HG03095 (cell line): ENCODE results near the gene OS9.

Experiments used
- ATAC-seq: cut with Tn5 transposase; IDR thresholded peaks from one replicate; pipeline ENCODE4 v1.9.1; 2021; ENCODE audit warnings: moderate library complexity; ENCODE audit not compliant: unreplicated experiment

Gene OS9

DNA sequence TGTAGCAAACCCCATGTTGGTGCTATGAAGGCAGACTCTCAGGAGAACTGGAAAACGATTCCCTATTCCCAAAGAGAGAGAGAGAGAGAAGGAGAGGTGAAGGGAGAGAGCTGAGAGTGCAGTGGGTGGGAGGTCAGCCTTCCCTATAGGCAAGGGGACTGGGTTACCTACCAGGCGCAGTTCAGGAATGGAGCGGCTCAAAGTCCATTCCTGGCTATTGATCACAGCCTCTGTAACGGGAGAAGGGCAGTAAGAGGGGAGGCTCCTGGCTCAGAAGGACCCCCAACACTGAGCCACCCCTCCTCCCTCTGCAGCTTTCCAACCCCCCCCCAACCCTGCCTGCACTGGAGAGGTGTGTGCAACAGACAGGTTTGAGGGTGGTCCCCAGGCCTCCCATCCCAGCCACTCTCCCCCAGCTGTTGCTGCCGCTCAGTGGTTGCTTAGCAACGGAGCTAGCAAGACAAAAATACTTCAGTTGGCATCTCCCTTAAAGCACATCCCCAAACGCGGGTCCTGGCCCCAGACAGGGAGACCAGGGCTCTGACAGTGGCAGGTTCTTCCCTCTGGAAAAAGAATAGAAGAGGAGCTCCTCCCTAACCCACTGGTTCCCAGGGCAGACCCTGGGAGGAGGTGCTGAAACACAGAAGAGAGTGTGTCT lies 41.4 kb downstream of the OS9 start:
- no peak for ATAC-seq

DNA sequence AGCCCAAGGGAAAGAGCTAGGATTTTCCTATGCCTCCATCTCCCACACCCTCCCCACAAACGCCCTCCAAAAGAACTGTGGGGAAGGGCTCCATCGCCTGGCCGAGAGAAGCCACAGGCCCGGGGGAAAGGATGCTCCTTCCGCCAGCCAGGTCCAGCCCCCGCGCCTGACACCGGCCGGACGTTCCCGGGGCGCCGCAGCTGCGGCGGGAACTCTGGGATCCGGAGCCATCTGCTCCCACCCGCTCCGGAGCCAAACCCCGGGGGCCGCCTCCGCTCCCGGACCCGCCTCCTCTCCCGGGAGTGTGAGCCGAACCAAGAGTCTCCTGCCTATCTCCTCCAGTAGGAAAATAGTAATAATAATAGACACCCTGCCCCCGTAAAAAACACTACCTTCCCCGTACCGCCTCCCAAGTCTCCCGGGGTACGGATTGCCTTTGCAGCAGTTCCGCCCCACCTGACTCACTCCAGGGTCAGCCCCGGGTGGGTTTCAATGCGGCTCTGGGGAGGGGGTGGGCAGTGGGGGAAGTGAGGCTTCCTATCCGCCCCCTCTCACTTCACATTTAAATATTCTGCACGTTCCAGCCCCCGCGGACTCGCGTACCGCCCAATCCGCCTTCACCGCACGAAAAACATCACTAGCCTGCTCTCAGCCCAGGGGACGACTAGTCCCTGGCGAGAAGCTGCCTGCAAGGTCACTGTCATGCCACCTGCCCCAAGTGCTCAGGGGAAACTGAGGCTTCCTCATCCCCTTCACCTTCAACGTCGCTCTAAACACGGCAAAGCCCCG lies 42.2 kb downstream of the OS9 start:
- no peak for ATAC-seq

DNA sequence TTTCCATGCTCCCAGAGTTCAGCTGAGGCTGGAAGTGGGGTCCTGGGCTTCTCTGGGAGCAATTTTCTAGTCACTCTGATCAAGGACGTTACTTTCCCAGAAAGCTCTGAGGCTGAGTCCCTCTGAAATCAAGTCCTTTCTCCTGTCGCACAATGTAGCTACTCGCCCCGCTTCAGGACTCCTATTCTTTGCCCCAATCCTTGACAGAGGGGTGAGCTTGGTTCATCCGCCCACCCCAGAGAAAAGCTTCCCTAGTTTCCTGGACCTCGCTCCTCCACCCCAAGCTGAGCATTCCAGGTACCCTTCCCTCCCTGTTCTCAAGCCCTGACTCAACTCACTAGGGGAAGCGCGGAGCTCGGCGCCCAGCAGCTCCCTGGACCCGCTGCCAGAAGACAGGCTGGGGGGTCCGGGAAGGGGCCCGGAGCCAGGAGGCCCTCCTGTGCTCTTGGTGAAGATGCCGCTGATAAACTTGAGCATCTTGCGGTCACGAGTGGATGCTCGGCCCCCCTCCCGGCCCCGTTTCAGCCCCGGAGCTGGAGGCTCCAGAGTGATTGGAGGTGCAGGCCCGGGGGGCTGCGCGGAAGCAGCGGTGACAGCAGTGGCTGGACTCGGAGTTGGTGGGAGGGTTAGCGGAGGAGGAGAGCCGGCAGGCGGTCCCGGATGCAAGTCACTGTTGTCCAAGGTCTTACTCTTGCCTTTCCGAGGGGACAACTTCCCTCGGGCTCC lies 43.0 kb downstream of the OS9 start:
- ATAC-seq = no peak

DNA sequence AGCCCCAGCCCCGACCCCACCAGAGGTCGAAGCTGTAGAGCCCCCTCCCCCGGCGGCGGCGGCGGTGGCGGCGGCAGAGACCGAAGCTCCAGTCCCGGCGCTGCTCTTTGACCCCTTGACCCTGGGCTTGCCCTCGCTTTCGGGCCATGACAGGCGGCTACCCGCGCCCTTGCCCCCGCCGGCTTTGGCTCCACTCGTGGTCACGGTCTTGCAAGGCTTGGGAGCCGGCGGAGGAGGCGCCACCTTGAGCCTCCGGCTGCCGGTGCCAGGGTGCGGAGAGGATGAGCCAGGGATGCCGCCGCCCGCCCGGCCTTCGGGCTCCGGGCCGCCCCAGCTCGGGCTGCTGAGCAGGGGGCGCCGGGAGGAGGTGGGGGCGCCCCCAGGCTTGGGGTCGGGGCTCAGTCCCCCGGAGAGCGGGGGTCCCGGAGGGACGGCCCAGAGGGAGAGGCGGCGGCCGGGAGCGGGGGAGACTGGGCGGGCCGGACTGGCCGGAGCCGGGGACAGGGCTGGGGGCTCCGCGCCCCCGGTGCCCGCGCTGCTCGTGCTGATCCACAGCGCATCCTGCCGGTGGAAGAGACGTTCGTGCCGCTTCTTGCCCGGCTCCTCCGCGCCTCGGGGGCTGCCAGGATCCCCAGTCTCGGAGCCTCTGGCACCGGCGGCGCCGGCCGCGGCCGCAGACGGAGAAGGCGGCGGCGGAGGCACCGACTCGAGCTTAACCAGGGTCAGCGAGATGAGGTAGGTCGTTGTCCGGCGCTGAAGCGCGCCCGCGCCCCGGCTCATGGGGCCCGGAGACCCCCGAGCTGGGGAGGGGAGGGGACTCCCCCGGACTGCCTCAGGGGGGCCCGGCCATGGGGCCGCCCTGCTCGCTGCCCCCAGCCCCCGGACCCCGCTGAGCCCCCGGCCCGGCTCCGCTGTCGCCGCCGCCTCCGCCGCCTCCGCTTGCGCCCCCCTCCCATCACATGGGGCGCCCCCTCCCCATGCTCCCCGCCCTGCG lies 43.8 kb downstream of the OS9 start:
- ATAC-seq = no peak

DNA sequence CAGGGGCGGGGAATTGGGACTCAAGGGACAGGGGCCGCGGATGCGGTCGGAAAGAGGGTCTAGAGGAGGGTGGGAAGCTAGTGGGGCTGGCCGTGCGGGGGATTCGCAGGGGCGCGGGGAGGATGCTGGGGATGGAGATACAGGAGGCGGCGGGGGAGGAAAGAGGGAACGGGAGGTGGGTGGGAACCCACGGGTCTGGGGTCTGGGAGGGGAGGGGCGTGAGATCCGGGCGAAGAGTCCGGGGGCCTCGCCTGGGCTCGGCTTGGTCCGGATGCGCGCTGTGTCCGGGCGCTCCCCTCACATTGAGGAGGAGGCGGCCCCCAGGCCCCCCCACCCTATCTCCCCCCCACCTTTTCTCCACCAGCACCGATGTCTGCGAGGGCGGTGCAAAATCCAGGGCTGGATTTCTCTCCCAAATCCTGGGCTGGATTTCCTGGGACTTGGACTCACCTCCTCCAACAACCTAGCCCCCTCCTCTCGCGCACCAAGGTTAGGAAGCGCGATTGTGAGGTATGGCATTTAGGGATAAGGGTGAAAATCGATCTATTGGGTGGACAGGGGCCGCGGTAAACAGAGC lies 44.8 kb downstream of the OS9 start, which contains the start of gene AGAP2:
Gene AGAP2 (minus strand): TSS at position 82 of the 577 bp plus-strand sequence. CDS start 496 bp downstream, outside the sequence.
- ATAC-seq = no peak

DNA sequence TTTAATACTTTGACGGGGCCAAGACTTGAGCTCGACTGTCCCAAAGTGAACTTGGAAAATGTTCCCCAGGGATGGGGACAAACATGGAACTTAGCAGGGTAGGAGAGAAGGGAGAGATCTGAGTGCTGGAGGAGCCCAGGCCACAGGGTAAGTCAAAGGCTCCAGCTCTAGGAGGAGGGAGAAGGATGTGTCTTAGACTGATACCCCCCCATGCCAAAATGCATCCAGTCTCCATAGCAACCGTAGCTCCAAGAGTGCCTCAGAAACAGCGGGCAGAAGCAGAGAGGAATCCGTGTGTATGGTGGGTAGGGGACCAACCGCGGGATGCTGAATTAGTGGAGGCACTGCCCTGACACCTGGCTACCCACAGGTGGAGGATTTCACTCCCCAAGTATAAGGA lies 45.5 kb downstream of the OS9 start:
- no peak for ATAC-seq

DNA sequence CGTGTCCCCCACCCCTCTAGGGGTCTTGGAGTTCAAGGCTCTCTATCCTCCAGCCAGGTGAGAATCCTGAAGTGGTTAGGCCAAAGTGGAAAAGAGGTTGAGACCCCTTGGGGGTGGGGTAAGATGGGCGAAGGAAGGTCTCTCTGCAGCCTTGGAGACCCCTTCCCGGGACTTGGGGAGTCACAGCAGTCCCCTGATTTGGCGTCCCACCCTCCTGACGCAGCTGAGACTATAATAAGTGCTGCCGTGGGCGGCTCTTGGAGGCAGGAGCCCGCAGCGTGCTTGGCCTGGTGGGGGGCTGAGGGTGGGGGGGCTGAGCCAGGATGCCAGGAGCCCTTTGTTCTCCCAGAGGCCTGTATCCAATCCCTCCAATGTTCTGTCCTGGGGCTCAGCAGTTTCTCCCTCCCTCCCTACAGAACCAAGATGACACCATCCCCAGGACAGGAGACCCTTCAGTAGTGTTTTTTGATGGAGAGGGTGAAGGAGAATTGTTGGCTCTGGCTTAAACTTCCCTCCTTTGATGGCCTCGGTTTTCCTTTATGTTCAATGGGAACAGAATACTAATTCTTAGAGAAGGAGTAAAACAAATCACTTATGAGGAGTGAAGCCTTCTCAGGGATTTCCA lies 46.1 kb downstream of the OS9 start:
- no peak for ATAC-seq

DNA sequence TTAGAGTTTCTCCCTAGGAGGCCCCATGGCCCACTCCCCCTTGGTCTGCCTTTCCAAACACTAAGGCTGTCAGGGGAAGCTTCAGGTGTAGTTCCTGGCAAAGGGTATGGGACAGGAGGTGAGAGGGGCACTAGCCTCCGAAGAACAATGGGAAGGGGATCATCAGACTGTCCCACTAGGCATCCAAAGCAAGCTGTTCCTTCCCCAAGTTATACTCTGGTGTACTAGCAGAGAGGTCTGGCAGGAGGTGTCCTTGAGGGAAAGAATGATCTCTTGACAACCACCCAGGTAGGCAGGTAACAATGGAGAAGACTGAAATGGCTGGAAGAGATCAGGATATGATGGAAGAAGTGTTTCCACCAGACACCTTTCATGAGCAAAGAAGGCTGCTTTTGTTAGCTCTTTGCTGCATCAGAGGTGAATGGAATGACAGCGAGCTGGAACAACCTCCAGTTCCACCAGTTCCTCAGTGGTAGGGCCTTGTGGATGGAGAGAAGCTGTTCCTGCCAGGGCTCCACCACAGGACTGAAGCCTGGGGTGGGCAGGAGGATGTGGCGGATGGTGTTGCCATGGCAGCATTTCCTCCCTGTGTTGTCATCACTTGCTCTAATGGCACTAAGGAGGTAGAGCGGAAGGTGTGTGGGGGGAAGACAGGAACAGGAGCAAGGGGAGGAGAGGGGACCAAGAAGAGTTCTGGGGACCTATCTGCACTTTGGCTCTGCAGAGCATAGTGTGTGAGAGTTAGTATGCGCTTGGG lies 46.9 kb downstream of the OS9 start:
- no peak for ATAC-seq

DNA sequence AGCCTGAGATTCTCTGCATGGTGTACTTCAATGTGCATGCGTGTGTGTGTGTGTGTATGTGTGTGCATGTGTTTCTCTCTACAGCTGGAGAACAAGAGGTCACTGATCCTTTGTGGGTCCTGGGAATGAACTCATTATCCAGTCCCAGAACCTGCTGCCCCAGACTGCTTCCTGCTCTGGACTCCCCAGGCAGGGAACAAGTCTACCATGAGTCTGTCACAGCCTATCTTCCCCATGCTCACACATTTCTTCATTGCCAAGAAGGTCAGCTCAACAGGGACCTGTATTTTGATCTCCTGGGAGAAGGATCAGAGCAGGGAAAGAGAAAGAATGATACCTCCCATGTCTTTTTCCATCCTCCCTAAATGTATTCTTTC lies 47.5 kb downstream of the OS9 start:
- ATAC-seq = no peak

DNA sequence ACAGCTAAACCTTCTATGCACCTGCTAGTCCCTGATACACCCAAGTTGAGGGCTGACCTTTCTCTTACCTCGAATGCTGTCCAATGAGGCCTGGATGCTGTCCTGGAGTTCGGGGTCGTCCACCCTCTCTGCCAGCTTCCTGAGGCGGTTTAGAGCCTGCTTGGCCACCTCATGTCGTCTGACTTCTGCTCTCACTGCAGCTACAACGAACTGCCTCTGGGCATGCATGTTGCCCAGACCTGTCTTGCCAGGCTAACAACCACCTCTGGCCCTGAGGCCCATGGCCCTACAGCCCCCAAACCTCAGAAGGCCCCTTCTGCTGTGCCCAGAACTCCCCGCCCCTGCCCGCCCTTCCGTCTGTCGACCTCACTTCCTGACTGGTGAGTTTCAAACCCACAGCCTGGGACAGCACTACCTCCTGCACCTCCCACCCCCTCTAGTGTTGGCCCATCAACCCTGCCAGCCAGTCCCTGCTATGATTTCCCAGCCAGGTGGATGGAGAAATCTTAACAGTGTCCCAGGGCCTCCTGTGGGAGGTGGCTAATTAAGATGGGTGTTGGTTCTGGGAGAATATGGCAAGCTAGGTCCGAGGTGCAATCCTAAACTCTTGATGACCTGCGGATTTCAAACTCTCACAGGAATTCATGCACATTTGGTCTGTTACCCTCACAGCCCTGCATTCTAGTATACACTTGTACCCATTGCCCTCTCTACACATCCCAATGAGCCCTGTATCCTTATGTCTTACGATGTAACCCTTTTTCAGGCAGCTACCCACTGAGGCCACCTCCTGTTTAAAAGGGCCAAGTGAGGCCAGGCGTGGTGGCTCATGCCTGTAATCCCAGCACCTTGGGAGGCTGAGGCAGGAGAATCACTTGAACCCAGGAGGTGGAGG lies 48.2 kb downstream of the OS9 start:
- ATAC-seq = peak; percentile 46

DNA sequence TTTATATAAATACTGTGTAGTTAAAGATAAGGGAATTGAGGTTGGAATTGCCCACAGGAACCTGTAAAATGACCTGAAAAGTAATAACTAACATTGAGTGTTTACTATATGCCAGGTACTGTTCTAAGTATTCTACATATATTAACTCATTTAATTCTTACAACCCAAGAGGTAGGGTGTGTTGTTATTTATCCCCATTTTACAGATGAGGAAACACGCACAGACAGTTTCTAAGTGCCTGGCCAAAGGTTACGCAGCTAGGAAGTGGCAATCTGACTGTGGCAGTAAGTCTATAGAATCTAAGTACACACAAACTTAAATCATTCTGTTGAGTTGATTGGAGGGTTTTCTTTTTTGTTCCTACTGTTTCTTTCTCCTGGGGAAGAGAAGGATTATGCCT lies 49.8 kb downstream of the OS9 start:
- no peak for ATAC-seq

DNA sequence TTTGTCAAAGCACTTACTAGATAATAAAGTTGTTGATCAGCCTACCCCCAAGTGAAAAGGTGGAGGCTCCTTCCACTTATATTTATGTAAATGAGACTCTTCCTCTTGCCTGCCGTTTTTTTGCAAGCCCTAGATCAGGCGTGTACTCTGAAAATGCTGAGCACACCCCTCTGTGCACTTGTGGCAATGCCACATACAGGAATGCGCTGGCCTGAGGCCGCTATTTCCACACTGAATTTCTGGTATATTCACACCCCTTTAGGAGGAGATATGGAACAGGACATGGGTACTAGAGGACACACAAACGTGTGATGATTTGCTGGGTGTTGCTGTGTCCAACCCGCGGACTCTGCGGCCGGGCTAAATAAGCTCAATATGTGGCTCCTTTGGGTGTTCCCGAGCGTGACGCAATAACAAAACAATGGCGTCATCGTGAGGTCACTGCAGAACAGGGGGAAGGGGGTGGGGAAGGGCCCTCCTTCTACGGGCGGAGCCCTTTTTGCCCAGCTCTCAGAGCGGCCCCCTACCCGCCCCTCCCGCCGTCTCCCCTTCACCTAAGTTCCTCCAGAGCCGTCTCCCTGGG lies 50.4 kb downstream of the OS9 start:
- peak; percentile 28 for ATAC-seq

DNA sequence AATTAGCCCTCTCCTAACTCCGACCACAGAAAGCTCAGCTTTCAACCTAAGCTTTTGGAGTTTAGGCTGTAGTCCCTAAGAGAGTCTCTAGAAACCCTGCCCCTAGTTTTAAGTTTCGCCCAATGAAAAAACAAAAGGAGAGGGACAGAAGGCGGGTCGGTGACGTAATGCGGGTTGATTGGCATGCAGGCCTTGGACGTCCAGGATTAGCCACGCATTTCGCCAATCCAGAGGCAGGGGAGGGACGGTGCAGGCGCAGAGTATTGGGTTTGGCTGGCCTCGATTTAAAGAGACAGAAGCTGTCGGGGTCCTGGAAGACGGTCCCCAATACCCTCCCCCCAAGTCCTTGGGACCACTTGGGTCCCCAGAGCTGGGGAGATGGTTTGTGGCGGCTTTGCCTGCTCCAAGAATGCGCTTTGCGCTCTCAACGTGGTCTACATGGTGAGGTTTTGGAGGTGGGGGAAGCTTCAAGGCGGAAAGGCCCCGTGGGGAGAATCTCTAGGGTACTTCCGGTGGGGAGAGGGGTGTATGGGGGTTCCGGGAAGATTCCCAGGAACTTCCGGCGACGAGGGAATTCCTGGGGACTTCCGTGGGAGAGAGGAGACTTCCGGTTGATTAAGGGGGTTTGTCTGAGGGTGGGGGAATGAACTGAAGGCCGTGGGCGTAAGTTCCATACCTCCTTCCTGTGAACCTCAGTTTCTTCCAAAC lies 51.0 kb downstream of the OS9 start, which contains the start of gene TSPAN31:
Gene TSPAN31 (plus strand): TSS at position 263 of the 708 bp plus-strand sequence. CDS start 116 bp downstream, at position 379.
- ATAC-seq = peak; percentile 87

DNA sequence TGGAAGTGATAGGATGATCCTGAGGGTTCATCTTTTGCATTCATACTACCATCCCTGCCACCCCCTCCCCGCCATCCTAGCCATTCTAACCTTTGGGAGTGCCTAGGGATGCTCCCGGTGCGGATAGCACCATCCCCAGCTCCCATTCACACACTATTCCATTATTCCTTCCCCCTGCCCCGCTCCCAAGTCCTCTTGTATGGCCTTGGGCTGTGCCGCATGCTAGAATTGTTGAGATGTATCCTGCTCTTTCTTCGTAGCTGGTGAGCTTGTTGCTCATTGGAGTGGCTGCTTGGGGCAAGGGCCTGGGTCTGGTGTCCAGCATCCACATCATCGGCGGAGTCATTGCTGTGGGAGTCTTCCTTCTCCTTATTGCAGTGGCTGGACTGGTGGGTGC lies 51.6 kb downstream of the OS9 start:
- no peak for ATAC-seq

DNA sequence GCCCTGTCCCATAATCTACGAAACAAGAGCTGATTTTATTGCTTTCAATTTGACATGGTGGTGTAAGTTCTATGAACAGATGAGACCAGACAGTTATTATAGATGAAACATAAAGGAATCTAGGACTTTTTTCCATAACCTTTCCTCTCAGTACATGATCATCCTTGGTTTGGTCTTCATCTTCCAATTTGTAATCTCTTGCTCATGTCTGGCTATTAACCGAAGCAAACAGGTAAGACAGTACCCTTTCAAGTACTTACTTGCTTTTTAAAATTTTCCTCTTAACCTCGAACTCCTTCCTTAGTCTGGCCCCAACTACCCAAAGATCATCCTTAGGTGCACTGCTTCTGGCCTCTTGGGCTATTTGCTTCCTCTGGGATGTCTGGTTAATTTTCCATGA lies 52.1 kb downstream of the OS9 start:
- ATAC-seq = no peak

DNA sequence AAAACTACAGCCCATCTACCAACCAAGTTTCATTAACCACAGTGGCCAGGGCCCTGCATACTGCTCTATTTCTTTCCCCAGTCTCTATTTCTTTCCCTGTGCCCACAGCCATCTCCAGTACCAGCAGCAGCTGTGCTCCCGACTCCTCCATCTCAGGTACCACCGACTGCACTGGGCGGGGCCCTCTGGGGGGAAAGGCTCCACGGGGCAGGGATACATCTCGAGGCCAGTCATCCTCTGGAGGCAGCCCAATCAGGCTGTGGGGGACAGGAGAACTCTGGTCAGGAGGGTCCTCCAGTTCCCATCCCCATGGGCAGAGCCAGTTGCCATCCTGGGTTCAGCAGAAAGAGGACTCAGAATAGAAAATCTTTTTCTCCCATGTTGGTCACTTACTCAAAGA lies 55.1 kb downstream of the OS9 start:
- no peak for ATAC-seq
